ENCODE results near the gene ZFPM1. TPM values are rescaled to one million over a fixed set of nuclear protein-coding genes. Genes with fewer than 3 reads are reported as not detected.

ZFPM1 gene
- total RNA-seq, 1 donor from 2014 or later: 1.7 TPM

- no peak for DNase-seq (ENCODE audit: extremely low spot score in 2 of 2)
- Histone ChIP-seq H3K4me3 (no peak overlapping the region), H3K27ac (no peak overlapping the region), H3K36me3 (no peaks in the 10 kb centered on the region), H3K4me1 (no peaks in the 10 kb centered on the region), H3K9me3 (no peaks in the 10 kb centered on the region), H3K27me3 (peaks cover 6% of the 10 kb centered on the region)
- TF ChIP-seq CTCF (IDR thresholded peaks at IDR 0.05): no peak
- no peak for TF ChIP-seq POLR2AphosphoS5 (IDR thresholded peaks at IDR 0.05; ENCODE audit: insufficient read depth in 1 of 2, low read depth in 1 of 2)
- TF ChIP-seq POLR2A (IDR thresholded peaks at IDR 0.05): no peak
- intact Hi-C loops (cut with DNase I): no loop called here
Measured at GRCh38 chr16:88541831-88542616, 88.9 kb downstream of the ZFPM1 start.

GRCh38 chr16:88543230-88543813 lies 90.2 kb downstream of the ZFPM1 start:
- H3K36me3 ChIP-seq: no peaks in the 10 kb centered on the region
- no peak for TF ChIP-seq CTCF (IDR thresholded peaks at IDR 0.05)
- TF ChIP-seq POLR2AphosphoS5 (IDR thresholded peaks at IDR 0.05; ENCODE audit: insufficient read depth in 1 of 2, low read depth in 1 of 2): no peak
- TF ChIP-seq POLR2A (IDR thresholded peaks at IDR 0.05): no peak

GRCh38 chr16:88545781-88546180 lies 92.7 kb downstream of the ZFPM1 start:
- no peak for DNase-seq (ENCODE audit: extremely low spot score in 2 of 2)
- no peak overlapping the region for H3K4me3 ChIP-seq
- intact Hi-C loops (cut with DNase I): loop anchor here (5.0 kb wide), 1 partner anchor 1243 kb away; no protein-coding TSS in a partner anchor

More at GRCh38 chr16:88543230-88543813, 90.2 kb downstream of the ZFPM1 start:
- intact Hi-C loops (cut with DNase I): no loop called here
- H3K9me3 ChIP-seq: no peaks in the 10 kb centered on the region
- no peak overlapping the region for H3K4me3 ChIP-seq
- H3K27me3 ChIP-seq: peaks cover 6% of the 10 kb centered on the region
- no peak overlapping the region for H3K27ac ChIP-seq
- no peaks in the 10 kb centered on the region for H3K4me1 ChIP-seq
- no peak for DNase-seq (ENCODE audit: extremely low spot score in 2 of 2)

GRCh38 chr16:88548131-88548874 lies 95.2 kb downstream of the ZFPM1 start:
- Histone ChIP-seq H3K27me3 (peaks cover 6% of the 10 kb centered on the region), H3K27ac (no peak overlapping the region), H3K4me1 (no peaks in the 10 kb centered on the region), H3K9me3 (no peaks in the 10 kb centered on the region), H3K4me3 (no peak overlapping the region), H3K36me3 (no peaks in the 10 kb centered on the region)
- intact Hi-C loops (cut with DNase I): loop anchor here (5.0 kb wide), 1 partner anchor 1246 kb away; no protein-coding TSS in a partner anchor
- TF ChIP-seq POLR2A (IDR thresholded peaks at IDR 0.05) (no peak), CTCF (IDR thresholded peaks at IDR 0.05) (no peak), POLR2AphosphoS5 (IDR thresholded peaks at IDR 0.05; ENCODE audit: insufficient read depth in 1 of 2, low read depth in 1 of 2) (no peak)
- no peak for DNase-seq (ENCODE audit: extremely low spot score in 2 of 2)

More at GRCh38 chr16:88545781-88546180, 92.7 kb downstream of the ZFPM1 start:
- Histone ChIP-seq H3K36me3 (no peaks in the 10 kb centered on the region), H3K27me3 (peaks cover 6% of the 10 kb centered on the region), H3K4me1 (no peaks in the 10 kb centered on the region), H3K27ac (no peak overlapping the region), H3K9me3 (no peaks in the 10 kb centered on the region)
- TF ChIP-seq POLR2AphosphoS5 (IDR thresholded peaks at IDR 0.05; ENCODE audit: insufficient read depth in 1 of 2, low read depth in 1 of 2): no peak
- TF ChIP-seq POLR2A (IDR thresholded peaks at IDR 0.05): no peak
- no peak for TF ChIP-seq CTCF (IDR thresholded peaks at IDR 0.05)
